Measurements from ENCODE around the gene XPO5. TPM values are rescaled to one million over a fixed set of nuclear protein-coding genes. Genes with fewer than 3 reads are reported as not detected.
A peak's percentile ranks its signal among the peaks of the same experiment; 100 is the strongest.

The XPO5 gene
- total RNA-seq, 1 experiment from 2014 or later, result 114 TPM

DNA sequence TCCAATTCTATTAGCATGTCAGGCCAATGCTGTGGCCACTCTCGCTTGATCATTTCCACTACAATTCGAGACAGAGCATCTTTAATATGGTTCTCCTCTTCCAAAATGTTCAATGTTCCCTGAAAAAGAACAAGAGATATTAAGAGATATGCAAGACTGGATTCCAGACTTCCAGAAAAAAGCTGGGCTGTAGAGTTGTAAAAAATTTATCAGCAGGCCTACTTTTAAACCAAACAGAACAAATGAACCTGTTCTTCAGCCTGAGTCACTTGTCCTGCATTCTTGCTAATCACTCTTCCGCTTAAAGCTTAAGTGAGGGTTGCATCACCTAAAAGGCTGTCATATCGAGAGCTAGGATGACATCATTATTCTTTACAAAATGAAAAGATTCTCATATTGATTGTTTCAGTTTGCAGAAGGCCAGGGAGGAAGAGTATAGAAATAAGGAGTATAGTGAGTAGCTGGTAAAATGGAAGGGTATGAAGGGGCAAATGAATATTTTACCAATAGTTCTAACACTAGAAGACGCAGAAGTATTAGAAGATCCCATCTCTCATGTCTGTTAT is 4.9 kb downstream of the XPO5 start:
- Histone ChIP-seq H2BK20ac (ENCODE audit: low read depth, low read length, poor library complexity, severe bottlenecking) (no peak overlapping the region), H3K4me1 (ENCODE audit: insufficient read depth, low read length) (no peaks in the 10 kb centered on the region), H2AFZ (ENCODE audit: low read length) (no peak overlapping the region), H2BK15ac (ENCODE audit: low read depth, low read length) (no peak overlapping the region), H3K23me2 (ENCODE audit: insufficient read length, low read depth, low read length, poor library complexity, severe bottlenecking) (peaks cover 7% of the 10 kb centered on the region), H3K79me2 (ENCODE audit: insufficient read depth, low read length) (peaks cover 10% of the 10 kb centered on the region; the same call in 1 of the 2 replicates), H2BK120ac (ENCODE audit: low read depth, low read length, poor library complexity, severe bottlenecking) (no peak overlapping the region), H4K8ac (replicated peaks; ENCODE audit: insufficient read length, low read depth, low read length) (no peak overlapping the region), H2BK12ac (ENCODE audit: insufficient read length, low read depth, low read length) (no peak overlapping the region), H3K27me3 (ENCODE audit: insufficient read depth, low read length) (no peaks in the 10 kb centered on the region), H3K27ac (ENCODE audit: insufficient read length, low read depth, low read length) (no peak overlapping the region), H3K79me1 (ENCODE audit: insufficient read depth, low read depth, low read length, poor library complexity, severe bottlenecking) (peaks cover 4% of the 10 kb centered on the region), H3K9ac (ENCODE audit: extremely low read depth, insufficient read length, low read length) (no peak overlapping the region), H3K4me2 (ENCODE audit: insufficient read depth, insufficient read length, low read length) (no peak overlapping the region), H3K56ac (ENCODE audit: insufficient read length, low read depth, low read length) (no peak overlapping the region), H2AK5ac (ENCODE audit: insufficient read length, low read length) (no peak overlapping the region), H4K91ac (ENCODE audit: insufficient read length, low read depth, low read length) (no peak overlapping the region), H3K4ac (ENCODE audit: low read depth, low read length) (no peak overlapping the region), H4K20me1 (ENCODE audit: control insufficient read depth, insufficient read depth, insufficient read length) (no peaks in the 10 kb centered on the region), H4K5ac (ENCODE audit: insufficient read length, low read depth, low read length) (no peak overlapping the region), H3K9me3 (ENCODE audit: control insufficient read depth, low read depth, low read length) (no peaks in the 10 kb centered on the region), H3K14ac (ENCODE audit: insufficient read depth, low read length) (no peak overlapping the region), H3T11ph (ENCODE audit: low read length) (no peak overlapping the region), H3K23ac (ENCODE audit: insufficient read length, low read depth, low read length) (no peak overlapping the region), H2BK5ac (ENCODE audit: insufficient read length, low read length) (no peak overlapping the region), H3K18ac (ENCODE audit: insufficient read length, low read depth, low read length) (no peak overlapping the region)
- no peak for DNase-seq
- Mint-ChIP-seq H3K4me3 (no peak overlapping the region), H3K9me3 (no peaks in the 10 kb centered on the region; a peak in 1 of 5 replicates), H3K36me3 (ENCODE audit: insufficient read depth in 1 of 3, low read depth in 3 of 3) (peaks cover 24 to 71% (median 52%) of the 10 kb centered on the region in 3 experiments; a peak in 6 of 7 replicates), H3K4me1 (peaks cover 6 to 8% of the 10 kb centered on the region in 2 experiments), H3K27me3 (ENCODE audit: low read depth) (no peaks in the 10 kb centered on the region), H3K27ac (peak overlapping the region in 1 of 3 experiments; percentile 54; a peak in 1 of 7 replicates)
- TF ChIP-seq, protein P1, sequence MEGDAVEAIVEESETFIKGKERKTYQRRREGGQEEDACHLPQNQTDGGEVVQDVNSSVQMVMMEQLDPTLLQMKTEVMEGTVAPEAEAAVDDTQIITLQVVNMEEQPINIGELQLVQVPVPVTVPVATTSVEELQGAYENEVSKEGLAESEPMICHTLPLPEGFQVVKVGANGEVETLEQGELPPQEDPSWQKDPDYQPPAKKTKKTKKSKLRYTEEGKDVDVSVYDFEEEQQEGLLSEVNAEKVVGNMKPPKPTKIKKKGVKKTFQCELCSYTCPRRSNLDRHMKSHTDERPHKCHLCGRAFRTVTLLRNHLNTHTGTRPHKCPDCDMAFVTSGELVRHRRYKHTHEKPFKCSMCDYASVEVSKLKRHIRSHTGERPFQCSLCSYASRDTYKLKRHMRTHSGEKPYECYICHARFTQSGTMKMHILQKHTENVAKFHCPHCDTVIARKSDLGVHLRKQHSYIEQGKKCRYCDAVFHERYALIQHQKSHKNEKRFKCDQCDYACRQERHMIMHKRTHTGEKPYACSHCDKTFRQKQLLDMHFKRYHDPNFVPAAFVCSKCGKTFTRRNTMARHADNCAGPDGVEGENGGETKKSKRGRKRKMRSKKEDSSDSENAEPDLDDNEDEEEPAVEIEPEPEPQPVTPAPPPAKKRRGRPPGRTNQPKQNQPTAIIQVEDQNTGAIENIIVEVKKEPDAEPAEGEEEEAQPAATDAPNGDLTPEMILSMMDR (conservative IDR thresholded peaks at IDR 0.05), result no peak
- WGBS (ENCODE audit: extremely low coverage, insufficient read length, low lambda C conversion rate), result no CpG with 5 or more reads among the region's 5 CpGs
